Activated gamma-delta T cell treated with anti-CD3 and anti-CD28 coated beads, Interleukin-2, amount 50 U/mL, for 16 hours (primary cell): ENCODE measurements around the gene DCTPP1.

Source experiments
- DNase-seq: peaks from one replicate; pipeline ENCODE4 v3.0.0-alpha.2; 2020; ENCODE audit warnings: low read depth

Gene DCTPP1

DNA sequence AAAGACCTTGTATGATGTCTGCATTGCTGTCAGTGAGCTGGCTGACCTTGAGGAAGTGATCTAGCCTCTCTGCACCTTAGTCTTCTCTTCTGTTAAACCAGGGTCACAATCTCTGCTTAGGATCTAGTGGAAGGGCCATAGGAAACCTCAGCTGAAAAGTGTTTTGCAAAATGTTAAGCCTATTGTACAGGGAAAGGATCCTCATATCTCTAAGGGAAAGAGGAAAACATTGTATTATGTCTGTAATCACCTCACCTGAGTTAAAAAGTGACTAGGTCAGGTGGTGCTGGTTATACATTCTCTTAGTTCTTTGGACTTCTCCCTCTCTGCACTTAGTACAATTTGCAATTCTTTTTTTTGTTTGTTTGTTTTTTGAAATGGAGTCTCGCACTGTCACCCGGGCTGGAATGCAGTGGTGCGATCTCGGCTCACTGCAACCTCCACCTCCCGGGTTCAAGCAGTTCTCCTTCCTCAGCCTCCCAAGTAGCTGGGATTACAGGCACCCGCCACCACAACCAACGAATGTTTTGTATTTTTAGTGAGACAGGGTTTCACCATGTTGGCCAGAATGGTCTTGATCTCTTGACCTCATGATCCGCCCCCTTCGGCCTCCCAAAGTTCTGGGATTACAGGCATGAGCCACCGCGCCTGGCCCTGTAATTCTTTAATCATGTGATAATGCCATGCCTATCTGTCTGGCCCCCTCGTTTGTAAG lies 17.8 kb upstream of the DCTPP1 start:
- no peak for DNase-seq

DNA sequence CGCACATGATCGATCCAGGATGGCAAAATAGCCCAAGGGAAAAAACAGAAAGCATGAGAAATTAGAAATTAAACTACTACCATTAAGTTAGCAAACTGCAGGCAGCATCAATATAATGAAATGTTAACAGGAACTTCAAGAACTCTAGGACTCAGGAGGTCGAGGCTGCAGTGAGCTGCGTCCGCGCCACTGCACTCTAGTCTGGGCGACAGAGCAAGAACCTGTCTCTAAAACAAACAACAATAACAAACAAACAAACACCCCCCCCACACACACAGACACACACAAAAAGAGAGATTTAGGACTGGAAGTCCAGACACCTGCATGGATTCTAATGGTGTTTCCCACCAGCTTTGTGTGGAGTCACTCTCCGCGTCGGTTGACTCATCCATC lies 16.4 kb upstream of the DCTPP1 start:
- DNase-seq: no peak

DNA sequence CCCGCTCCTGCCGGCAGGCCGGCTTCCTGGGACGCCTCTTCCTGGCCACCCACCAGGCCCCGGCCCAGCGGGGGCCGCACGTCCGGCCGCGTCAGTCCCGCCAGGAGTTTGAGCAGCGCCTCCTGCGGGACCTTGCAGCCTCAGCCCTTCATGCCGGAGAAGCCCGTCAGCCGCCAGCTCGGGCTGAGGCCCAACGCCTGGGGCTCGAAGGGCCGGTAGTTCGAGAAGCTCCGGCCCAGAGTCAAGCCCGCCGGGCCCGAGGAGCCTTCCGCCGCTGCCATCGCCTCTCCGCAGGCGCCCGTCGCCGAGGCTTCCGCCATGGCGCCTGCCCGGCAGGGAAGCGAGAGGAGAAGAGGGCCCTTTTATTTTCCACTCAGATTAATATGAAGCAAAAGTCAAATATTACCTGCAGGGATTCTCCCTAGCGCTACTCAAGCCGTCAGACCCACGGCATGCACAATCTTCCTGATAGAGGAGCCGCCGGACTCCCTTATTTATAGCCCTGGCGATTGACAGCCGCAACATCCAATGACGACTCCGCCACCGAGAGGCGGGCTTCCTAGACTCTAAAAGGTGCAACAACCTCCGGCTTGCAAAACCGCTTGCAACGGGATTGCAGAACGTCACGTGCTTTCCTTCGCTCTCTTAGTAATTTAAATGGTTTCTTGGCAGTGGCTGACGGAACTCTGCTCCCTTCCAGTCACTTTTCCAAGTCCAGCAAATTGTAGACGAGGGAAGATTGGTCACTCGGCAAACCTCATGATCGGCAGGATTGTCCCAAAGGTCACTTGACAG lies 15.8 kb upstream of the DCTPP1 start, which contains the start of gene SEPHS2:
SEPHS2 (minus strand) TSS at position 467 of the 795 bp plus-strand sequence; CDS start at position 320, 147 bp downstream.
- DNase-seq: peak; percentile 95

DNA sequence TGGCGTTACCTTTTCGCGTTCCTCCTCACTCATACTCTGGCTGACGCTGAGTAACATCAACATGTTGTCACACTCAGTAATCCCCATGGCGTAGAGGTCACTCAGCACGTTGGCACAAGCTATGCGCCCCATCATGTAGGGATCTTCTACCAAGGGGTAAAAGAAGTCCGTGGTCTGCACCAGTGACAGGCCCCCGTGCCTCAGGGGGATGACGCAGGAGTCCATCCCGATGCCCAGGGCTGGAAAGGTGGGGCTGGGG lies 15.2 kb upstream of the DCTPP1 start:
- DNase-seq: no peak

DNA sequence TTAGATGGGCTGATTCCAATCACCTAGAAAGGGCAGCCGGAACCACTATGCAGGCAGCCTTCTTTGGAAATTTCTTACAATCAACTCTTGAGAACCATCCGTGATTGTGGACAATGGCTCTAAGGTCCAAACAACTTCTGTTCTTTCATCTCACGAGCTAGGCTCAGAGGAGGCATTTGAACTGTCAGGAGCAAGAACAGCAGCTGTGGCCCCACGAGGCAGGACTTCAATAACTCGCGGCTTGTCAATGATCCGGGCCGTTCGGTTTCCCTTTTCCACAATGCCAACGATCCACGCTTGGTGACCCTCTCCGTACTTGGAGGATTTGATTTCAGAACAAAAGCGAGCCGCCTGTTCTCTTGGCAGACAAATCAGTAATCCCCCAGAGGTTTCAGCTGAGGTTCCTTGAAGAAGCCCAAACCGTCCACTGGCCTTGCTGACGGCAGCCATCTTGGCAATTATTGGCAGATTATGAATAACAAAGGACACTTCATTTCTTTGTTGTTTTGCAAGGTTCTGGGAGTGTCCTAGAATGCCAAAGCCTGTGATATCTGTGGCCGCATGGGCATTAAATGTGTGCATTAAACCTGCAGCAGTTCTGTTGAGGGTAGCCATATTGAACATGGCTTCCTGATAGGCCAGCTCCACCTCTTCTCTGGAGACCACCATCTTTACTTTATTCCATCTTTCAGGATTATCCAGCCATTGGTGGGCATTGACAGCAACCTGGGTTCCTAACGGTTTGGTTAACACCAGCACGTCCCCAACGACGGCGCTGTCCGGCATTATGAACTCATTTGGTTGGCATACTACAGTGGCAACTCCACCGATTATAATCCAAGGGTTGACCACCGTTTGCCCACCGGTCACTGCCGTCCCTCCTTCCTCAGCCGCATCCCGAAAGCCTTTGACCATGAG lies 14.7 kb upstream of the DCTPP1 start:
- no peak for DNase-seq

DNA sequence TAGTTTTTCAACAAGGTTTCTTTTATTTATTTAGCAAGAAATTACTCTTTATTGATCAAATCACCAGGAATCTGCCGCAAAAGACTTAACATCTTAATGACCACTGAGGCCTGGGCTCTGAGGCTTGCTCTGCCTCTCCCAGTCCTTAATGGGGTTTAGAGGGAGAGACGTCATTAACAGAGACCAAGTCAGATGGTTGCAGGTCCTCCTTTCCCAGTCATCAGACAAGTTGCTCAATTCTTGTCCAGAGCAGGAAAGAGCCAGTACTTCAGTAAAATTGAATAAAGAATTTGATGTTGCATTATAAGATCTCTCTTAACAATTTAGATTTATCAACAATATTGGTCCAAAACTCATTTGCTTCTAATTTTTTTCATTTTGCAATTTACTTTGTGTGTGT lies 13.8 kb upstream of the DCTPP1 start:
- DNase-seq: no peak

DNA sequence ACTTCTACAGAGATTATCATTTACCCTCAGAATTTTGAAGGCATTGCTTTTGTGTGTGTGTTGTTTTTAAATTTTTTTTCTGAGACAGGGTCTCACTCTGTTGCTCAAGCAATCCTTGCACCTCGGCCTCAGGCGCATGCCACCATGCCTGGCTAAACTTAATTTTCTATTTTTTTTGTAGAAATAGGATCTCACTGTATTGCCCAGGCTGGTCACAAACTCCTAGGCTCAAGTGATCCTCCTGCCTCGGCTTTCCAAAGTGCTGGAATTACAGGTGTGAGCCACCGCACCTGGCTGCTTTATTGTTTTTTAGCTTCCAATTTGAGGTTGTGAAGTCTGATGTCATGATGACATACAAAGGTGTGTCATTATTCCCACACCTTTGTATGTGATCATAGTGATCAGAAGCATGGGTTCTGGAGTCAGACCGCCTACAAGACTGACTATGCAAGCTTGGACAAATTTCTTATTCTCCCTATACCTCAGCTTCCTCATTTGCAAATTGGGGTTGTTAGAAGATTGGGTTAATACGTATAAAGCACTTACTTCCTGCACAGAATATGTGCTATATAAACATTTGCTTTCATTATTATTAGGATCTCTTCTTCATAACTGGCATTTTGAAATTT lies 10.0 kb upstream of the DCTPP1 start:
- DNase-seq: no peak

DNA sequence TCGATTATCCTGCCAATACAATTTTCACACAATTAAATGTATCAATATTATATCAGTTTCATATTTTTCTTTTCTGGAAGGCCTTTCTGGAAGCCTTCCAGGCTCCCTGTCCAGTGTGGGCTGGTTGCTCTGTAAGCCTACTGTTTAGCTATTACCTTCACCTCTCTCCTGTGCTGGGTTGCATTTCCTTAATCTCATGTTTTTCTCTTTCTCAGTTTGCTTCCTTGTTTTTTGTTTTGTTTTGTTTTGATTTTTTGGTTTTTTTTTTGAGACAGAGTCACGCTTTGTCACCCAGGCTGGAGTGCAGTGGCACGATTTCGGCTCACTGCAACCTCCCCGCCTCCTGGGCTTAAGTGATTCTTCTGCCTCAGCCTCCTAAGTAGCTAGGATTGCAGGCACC lies 9.0 kb upstream of the DCTPP1 start:
- DNase-seq: no peak

DNA sequence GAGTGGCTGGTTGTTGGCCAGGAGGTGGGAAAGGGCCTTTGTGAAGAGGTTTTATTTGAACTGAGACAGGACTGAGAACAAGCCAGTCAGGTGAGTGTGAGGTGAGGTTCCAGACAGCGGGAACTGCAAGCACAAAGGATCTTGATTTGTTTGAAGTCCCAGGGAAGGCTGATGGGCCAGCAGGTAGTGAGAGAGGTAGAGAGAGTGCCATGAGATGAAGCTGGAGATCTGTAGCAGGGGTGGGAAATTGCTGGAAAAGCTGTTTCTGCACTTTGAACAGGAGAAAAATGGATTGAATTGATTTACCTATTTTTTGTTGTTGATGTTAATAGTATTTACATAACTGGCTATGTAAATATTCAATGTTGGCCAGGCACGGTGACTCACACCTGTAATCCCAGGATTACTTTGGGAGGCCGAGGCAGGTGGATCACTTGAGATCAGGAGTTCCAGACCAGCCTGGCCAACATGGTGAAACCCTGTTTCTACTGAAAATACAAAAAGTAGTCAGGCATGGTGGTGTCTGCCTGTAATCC lies 7.7 kb upstream of the DCTPP1 start:
- no peak for DNase-seq

DNA sequence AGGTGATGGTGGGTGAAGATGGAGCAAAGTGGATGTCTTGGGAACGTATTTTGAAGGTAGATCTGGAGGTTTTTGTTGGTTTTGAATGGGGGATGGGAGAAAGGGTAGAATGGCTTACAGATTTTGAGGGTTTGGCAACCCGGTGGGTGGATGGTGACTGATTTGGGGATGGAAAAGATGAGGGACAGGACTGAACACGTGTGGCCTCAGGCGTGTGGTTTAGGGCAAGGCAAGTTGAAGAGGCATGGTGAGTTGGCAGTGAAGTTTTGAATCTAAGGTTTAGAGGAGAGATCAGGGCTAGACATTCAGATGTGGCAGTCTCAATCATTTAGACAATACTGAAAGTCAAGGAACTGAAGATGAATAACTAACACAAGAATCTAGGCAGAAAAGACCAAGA lies 5.0 kb upstream of the DCTPP1 start:
- DNase-seq: no peak

DNA sequence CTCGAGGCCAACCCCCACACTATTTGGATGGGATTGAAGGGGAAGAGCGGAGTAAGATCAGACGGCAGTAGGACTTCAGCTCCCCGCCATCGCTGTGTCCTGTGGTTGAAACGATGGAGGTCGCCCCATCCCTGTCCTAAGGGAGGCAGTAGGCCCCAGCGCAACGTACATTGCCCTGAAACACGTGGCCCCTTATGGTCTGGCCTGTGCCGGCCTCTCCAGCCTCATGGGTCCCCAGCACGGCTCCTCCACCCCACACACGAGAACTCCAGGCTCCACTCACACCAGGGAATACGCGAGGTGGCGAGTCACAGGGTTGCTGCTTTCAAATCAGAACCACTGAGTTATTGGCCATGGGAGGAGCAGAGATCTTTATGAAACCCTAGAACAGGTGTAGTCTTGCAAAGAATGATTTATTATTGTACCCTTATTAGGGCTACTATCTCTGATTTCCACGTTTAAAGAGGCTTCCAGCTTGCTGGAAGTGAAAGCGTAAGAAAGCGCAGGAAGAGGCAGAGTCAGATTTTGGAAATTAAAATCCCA lies 669 bp upstream of the DCTPP1 start:
- DNase-seq: no peak

DNA sequence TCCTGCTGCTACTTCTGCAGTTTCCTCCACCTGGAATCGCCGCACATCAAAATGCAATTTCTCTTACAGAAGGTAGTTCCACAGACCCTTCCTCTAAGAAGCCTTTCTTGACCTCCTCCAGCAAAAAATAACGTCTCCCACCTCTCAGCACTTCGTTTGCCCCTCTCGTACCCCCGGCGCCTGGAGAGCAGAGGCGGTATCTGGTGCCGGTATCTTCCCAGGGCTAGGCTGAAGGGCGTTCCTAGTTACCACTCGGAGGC lies 482 bp downstream of the DCTPP1 start:
- DNase-seq: no peak

DNA sequence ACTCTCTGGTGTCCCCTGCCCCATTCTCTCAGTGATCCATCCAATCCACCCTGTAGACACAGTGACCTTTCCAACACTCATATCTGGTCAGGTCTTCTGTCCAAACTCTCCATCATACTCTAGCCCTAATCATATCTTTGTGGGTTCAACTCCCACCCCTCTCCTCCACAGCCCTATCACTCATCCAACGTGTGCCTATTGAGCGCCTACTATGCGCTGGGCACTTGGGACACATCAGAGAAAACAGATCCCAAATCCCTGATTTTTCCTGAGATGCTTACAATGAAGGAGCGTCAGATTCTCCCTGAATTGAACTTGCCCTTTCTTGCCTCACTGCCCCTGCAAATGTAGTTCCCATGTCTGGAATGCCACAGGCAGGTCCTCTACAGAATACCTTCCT lies 1.8 kb downstream of the DCTPP1 start:
- DNase-seq: no peak

DNA sequence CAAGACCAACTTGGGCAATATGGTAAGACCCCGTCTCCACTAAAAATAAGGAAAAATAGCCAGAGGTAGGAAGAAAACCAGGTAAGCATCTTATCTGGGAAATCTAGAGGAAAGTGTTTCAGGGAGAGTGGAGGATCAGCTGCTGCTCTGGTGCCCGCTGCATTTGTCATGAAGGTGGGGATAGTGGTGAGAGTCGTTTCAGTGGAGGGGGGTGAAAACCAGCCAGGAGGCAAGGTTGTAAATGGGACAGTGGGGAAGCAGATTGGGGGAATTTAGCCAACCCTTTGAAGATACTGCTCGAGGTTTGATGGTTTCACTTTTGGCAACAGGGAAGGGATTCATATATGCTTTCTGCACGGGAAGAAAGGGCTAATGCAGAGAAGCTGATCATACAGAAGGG lies 8.8 kb downstream of the DCTPP1 start:
- no peak for DNase-seq

DNA sequence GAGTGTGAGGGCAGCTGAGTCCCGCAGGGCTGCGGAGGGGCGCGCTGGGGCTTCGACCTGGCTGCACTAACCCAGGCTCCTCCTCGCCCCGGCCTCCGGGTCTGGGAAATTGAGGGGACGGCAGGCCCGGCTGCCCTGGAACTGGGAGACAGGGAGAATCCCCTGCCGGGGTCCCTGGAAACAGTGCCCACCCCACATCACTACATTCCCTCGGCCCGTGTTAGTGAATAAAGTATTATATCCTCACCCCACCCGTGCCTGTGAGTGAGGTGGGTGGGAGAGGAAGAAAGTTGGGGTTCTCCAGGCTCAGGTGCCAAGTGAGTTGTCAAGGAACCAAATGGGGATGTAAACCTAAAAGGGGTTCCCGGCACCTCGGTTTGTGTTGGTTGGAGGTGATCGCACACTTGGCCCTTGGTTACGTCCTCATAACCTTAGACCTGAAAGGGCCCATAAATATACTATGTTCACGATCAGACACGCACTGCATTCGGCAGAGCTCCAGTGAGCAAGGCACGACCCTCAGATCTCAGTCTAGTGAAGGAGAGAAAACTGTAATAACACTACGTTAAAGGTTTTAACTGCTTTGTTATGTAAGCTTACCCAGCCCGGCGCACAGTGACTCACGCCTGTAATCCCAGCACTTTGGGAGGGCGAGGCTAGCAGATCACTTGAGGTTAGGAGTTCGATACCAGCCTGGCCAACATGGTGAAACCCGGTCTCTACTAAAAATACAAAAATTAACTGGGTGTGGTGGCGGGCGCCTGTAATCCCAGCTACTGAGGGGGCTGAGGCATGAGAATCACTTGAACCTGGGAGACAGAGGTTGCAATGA lies 11.3 kb downstream of the DCTPP1 start:
- no peak for DNase-seq

DNA sequence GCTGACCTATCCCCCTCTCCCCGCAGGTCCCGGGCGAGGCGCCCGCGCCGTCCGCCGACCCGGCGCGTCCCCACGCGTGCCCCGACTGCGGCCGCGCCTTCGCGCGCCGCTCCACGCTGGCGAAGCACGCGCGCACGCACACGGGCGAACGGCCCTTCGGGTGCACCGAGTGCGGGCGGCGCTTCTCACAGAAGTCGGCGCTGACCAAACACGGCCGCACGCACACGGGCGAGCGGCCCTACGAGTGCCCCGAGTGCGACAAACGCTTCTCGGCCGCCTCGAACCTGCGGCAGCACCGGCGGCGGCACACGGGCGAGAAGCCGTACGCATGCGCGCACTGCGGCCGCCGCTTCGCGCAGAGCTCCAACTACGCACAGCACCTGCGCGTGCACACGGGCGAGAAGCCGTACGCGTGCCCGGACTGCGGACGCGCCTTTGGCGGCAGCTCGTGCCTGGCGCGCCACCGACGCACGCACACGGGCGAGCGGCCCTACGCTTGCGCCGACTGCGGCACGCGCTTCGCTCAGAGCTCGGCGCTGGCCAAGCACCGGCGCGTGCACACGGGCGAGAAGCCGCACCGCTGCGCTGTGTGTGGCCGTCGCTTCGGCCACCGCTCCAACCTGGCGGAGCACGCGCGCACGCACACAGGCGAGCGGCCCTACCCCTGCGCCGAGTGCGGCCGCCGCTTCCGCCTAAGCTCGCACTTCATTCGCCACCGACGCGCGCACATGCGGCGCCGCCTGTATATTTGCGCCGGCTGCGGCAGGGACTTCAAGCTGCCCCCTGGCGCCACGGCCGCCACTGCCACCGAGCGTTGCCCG lies 12.1 kb downstream of the DCTPP1 start:
- DNase-seq: peak; percentile 71

DNA sequence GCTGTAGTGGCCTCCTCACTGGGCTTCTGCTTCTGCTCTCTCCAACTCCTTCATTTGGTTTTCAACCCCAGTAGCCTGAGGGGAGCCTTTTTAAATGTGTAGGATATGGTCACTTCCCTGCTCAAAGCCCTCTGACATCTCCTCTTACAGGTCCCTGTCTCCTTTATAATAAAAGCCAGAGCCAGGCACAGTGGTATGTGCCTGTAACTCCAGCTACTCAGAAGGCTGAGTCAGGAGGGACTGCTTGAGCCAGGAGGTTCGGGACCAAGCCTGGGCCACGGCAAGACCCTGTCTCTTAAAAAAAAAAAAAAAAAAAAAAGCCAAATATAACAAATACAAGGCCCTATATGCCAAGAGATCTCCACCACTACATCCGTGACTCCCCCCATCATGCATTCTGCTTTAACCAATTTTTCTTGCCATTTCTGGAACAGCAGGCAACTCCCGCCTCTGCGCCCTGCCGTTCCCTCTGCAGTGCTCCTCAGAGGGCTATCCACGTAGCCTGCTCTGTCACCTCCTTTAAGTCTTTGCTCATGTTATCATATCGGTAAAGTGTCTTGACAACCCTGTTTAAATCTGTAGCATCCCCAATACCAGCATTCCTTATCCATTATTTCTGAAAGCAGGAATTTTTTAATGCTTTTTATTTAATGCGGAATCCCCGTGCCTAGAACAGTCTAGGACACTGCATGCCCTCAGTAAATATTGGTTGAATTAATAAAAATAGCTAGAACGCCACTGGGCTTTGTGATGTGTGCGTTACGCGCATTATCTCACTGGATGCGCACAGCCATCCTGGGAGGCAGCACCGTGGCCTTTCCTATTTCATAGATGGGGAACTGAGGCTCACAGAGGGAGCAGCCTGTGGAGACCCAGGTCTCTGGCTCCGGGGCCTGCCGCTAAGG lies 13.0 kb downstream of the DCTPP1 start:
- DNase-seq: no peak

DNA sequence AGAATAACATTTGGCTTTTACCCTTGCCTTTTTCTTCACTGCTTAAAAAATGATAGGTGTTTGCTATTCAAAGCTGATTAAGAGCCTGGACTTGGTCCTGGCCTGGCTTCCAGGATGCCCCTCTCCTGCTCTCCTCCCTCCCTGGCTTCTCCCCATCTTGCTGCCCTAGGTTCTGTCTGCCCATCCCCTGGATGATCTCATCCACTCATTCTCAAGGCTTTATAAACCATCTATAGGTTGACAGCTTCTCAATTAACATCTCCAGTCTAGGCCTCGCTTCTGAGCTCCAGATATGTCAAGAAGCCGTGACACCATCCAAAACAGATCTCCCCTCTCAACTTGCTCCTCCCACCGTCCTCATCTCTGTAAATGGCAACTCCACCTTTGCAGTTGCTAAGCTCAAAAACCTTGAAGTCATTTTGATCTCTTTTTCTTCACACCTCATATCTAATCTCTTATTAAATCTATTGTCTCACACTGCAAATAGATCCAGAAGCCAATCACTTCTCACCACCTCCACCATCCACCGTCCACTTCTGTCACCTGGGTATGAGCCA lies 13.7 kb downstream of the DCTPP1 start:
- DNase-seq: no peak

DNA sequence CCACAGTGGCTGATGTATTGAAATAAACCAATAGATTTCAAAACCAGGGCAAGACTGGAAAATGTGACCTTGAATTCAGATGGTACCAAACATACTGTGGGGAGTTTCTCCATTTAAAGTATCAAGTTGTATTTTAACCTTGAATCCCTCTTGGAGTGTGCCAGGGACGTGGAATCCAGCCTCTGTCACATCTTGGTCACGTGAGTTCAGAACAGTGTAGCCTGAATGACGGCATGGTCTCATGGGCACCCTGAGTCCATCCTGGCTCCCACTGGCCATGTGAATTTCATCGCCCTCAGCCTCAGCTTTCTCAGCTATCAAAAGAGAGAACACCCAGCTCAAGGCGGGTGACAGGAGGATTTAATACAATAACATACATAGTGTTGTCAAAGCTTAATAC lies 15.7 kb downstream of the DCTPP1 start:
- no peak for DNase-seq
